SU-DHL-6 (cell line): ENCODE data around the gene AGAP1.

Experiments used
- EZH2phosphoT487 ChIP-seq: fragments of 200-600 bp; sonication (generic), shearing (Covaris generic); conservative IDR thresholded peaks from 2 replicates; pipeline ENCODE4 v1.6.1; 2018; ENCODE audit warnings: mild to moderate bottlenecking, antibody characterized with exemption, low read length, moderate library complexity, mixed read lengths
- TF ChIP-seq, protein P1 (sequence below): fragments of 200-600 bp; sonication (generic); IDR thresholded peaks from one replicate; pipeline ENCODE4 v1.5.1; 2017; ENCODE audit warnings: antibody characterized with exemption, mild to moderate bottlenecking, low read length, moderate library complexity; ENCODE audit not compliant: insufficient read depth, poor library complexity, severe bottlenecking

DNA sequence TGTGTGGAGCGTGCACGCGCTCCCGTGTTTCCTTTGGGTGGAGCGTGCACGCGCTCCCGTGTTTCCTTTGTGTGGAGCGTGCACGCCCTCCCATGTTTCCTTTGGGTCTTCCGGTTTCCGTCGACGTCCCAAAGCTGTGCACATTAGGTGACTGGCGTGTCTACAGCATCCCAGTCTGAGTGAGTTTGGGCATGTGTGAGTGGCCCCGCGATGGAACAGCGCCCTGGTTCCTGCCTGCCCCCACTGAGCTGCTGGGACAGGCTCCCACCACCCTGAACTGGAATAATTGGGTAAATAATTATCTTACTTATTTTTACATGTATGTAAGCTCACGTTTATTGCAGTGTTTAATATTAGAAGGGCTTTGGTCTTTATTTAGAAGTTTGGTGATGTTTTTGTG lies 104.2 kb downstream of the AGAP1 start:
- TF ChIP-seq, protein P1, sequence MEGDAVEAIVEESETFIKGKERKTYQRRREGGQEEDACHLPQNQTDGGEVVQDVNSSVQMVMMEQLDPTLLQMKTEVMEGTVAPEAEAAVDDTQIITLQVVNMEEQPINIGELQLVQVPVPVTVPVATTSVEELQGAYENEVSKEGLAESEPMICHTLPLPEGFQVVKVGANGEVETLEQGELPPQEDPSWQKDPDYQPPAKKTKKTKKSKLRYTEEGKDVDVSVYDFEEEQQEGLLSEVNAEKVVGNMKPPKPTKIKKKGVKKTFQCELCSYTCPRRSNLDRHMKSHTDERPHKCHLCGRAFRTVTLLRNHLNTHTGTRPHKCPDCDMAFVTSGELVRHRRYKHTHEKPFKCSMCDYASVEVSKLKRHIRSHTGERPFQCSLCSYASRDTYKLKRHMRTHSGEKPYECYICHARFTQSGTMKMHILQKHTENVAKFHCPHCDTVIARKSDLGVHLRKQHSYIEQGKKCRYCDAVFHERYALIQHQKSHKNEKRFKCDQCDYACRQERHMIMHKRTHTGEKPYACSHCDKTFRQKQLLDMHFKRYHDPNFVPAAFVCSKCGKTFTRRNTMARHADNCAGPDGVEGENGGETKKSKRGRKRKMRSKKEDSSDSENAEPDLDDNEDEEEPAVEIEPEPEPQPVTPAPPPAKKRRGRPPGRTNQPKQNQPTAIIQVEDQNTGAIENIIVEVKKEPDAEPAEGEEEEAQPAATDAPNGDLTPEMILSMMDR: no peak
- no peak for TF ChIP-seq EZH2phosphoT487
